ENCODE data around the gene SLC7A5.
"Not testable (repeated sequence)": the region's sequence is repeated elsewhere in the genome, so short reads cannot be mapped to it uniquely, and the experiment has no call there.

Gene SLC7A5

DNA sequence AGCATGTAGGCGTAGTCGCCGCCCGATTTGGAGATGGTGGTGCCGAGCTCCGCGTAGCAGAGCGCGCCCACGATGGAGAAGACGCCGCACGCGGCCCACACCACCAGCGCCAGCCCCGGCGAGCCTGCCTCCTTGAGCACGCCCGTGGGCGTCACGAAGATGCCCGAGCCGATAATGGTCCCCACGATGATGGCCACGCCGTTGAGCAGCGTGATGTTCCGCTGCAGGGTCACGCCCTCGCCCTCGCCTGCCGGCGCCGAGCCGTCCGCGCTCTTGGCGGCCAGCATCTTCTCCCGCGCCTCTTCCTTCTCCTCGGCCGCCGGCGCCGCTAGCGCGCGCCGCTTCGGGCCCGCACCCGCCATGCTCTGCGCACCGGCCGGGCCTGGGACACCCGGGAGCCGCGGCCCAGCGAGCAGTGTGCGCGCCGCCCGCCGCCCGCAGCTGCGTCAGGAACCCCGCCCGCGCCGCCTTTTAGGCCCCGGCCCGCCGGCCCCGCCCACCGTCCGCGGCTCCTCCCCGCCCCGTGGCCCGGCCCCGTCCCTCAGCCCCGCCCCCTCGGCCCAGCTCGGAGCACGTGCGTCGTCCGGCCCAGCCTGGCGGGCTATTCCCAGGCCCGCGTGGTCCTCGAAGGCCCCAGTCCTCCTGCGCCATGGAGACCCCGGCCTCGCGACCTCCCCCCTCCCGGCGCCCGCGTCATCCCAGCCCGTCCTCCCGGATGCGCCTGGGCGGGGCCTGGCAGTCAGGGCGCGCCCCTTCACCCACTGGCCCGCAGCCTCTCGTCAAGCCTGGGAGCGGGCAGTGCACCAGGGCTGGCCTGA is at the start of gene SLC7A5:
SLC7A5 (minus strand) TSS at position 447 of the 818 bp plus-strand sequence; CDS start at position 362, 85 bp downstream.
- DNase-seq (ENCODE audit: low read depth): not testable (repeated sequence)

DNA sequence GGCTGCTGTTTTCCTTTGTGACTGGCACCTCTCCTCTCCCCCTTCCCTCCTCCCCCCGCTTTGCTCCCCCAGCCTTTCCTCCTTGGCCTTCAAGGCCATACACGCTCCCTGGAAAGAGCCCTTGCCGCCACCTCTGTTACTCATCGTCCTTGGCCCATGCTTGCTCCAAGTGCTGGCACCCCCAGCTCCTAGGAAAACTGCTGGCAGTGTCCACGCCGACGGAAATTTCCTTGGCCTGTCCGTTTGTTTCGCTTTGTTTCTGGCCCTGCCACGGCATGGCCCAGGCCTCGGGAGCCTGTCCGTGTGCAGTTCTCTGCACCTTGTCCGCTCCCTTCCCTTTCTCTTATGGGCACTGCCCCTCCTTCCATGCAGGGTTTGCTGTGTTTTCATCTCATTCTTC is 49.0 kb upstream of the SLC7A5 start:
- DNase-seq (ENCODE audit: low read depth): no peak

DNA sequence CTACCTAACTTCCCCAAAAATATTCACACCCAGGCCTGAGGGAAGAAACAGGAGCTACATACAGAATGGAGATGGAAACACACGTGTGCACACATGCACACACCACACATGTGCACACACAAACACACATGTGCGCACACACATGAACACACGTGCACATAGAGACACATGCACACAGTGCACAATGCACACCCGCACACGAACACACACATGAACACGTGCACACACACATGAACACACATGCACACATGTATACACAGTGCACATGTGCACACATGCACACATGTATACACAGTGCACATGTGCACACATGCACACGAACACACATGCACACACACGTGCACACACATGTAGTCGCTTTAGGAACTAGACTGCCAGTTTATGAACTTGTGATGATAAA is 48.2 kb upstream of the SLC7A5 start:
- no peak for DNase-seq (ENCODE audit: low read depth)

DNA sequence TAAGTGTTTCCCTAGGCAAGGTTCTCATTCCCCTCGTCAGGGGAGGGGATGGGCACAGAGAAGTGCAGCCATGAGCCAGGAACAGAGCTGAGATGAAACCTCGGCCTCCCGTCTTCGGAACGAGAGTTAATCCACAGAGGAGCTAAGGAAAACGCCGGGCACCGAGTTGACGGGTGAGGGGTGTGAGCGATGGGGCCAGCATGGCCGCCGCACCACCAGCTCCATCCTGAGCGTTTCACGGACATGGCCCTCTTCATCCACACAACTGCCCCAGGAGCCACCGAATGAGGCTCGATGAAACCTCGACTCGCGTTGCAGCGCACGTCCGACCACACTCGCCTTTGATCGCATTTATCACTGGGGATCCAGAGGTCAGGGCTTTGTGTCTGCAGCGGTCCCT is 45.5 kb upstream of the SLC7A5 start:
- no peak for DNase-seq (ENCODE audit: low read depth)

DNA sequence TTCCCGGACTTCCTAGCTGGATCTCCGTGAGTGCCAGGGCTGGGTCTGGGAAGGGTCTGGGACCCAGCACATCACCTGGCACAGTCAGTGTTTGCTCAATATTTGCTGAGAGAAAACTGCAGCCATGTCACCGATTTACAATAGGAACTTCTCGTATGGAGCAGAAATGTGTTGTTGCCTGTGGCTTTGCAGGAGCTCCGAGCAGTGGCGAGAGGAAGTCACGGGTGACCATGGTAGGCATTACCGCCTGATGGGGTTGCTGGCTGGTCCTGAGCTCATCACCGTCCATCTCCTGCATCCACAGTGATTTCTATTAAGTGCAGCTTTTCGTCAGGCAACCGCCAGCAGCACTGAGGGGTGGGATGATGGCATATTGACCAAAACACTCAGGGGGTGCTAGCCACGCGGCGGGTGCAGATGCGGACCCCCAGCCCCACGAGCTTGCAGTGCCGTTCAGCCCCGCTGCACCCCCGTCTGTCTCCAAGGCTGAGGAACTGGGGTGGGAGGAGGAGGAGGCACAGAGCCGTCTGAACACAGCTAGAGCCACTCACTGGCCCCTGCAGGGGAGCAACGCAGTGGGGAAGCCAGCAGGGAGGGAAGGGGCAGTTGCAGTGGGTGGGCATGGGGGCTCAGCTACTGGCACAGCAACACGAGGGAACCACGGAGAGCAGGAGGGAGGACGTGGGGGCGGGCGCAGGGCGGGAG is 44.9 kb upstream of the SLC7A5 start:
- not testable (repeated sequence) for DNase-seq (ENCODE audit: low read depth)

DNA sequence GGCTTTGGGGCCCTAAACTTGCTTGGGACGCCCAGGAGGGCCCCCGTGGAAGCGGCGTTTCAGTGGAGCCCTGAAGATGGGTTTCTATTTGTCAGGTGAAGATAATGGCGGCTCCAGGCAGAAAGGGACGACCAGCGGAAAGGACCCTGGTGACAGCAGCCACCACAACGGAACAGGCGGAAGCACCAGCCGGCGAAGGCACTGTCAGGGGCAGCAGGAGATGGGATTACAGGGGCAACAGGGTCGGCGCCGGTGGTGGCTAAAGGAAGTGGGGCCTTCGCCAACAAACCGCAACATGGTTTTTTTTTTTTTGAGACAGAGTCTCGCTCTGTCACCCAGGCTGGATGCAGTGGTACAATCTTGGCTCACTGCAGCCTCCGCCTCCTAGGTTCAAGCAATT is 43.4 kb upstream of the SLC7A5 start:
- DNase-seq (ENCODE audit: low read depth): not testable (repeated sequence)

DNA sequence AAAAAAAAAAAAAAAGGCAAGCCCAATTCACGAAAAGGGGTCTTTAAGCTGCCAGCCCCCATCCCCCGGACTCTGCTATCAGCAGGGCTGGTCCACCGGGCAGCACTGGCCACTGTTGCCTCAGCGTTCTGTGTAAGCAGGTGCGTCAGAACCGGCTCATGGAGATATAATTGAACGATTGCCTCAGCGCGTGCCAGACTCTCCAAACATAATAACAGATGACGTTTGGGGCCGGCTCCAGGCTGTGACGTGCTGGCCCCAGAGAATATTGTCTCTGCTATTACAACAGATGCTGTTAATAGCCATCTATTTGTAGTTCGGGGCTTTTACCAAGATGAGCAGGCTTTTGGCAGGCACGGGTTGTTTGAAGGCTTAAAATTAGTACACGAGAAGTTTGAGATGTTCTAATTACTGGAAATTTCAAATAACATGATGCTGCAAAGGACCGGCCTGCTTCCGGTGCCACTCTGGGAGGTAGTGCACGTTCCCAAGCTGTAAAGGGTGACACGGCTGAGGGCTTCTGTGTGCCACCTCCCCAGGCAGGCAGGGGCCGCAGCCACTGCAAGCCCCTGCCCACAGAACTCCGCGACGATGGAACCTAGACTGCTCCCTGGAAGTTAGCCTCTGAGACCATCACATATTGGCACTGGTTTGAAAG is 41.9 kb upstream of the SLC7A5 start:
- DNase-seq (ENCODE audit: low read depth): not testable (repeated sequence)

DNA sequence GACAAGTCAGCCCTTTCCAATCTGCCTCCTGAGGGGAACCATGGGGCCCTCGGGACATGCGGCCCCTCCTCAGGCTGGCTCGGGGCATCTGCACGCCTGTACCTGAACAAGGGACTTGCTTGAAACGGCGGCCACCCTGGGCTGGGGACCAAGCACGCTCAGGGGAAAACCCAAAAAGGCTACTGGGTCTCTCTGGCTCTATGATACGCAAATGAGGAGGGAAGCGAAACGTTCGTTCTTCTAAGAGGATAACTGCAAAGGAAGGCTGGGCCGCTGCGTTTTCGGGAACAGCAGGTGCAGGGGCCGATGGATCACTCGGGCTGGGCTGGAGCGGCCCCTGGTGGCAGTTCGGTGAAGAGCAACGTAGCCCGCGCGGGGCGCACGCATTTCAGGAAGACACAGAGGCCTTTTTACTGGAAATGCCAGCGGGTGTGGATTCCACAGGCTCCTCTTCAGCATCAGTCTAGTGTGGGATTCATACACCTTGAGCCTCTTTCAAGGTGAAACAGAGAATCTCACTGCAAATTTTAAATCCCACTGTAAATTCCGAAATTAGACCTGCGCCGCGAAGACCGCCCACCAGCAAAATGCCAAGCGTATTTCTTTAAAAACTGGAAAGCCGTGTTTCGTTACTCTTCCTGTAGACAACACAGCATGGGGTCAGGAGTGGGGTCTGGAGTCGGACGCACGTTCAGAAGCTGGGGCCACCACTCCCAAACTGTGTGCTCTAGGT is 40.1 kb upstream of the SLC7A5 start:
- DNase-seq (ENCODE audit: low read depth): not testable (repeated sequence)

DNA sequence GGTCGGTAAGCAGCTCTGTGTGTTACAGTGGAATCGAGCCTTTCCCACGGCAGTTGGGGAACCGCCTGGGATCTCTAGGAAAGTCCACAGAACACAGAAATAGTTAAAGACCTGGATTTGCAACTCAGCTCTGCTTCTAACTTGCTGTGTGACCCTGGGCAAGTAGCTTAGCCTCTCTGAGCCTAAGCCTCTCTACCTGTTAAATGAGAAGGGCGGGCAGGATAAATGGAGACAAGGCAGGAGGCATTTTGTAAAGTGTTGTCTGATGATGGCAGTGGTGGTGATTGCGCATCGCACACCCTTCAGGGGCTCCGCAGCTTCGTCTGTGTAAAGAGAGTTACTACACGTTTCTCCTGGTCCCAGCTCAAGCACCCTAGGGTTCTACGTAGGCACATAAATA is 38.8 kb upstream of the SLC7A5 start:
- not testable (repeated sequence) for DNase-seq (ENCODE audit: low read depth)

DNA sequence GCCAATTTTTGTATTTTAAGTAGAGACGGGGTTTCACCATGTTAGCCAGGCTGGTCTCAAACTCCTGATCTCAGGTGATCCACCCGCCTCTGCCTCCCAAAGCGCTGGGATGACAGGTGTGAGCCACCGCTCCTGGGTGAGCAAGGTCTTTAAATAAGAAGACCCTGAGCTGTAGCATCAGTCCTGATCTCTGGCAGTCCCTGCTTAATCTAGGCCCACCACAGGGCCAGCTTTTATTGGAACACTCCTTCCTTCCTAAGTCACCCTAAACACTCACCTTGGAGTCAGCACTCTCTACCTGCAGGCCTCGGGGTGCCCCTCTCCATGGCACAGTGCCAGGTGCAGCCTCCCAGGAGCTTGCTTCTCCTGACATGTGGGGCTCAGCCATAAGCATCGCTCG is 36.2 kb upstream of the SLC7A5 start:
- DNase-seq (ENCODE audit: low read depth): not testable (repeated sequence)

DNA sequence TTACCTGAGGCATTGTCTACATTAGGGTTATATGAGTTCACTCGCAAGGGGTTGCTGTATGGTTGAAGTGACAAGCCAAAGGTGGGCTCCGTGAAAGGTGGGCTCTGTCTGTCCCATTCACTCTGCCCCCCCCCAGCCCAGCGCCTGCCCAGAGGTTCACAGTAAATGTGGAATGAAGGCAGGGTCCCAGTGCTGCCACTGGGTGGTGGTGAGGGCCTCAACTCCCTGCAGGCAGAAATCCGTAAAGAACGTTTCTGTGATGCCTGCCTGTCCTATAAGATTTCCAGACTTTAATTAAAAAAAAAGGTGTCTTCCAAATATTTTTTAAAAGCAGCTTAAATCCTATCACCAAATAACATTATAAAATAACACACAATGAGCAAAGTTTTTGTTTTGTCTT is 35.7 kb upstream of the SLC7A5 start:
- not testable (repeated sequence) for DNase-seq (ENCODE audit: low read depth)

DNA sequence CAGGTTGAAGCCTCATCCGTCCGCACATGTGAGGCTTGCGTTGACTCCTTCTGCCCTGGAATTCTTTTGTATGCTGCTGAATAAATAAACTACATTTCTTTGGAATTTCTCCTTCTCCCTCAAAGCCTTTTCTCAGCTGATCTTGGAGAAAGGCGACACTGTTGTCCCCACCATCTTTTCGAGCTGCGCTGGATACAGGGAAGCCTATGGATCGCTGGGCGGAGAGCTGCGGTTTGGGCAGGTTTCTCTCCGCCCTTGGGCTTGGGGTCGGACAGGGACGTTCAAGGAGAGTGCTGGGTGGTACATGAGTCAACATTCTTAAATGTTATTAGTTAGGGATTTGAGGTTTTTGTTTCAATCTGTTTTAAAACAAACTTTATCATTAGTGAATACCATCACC is 31.2 kb upstream of the SLC7A5 start:
- not testable (repeated sequence) for DNase-seq (ENCODE audit: low read depth)

DNA sequence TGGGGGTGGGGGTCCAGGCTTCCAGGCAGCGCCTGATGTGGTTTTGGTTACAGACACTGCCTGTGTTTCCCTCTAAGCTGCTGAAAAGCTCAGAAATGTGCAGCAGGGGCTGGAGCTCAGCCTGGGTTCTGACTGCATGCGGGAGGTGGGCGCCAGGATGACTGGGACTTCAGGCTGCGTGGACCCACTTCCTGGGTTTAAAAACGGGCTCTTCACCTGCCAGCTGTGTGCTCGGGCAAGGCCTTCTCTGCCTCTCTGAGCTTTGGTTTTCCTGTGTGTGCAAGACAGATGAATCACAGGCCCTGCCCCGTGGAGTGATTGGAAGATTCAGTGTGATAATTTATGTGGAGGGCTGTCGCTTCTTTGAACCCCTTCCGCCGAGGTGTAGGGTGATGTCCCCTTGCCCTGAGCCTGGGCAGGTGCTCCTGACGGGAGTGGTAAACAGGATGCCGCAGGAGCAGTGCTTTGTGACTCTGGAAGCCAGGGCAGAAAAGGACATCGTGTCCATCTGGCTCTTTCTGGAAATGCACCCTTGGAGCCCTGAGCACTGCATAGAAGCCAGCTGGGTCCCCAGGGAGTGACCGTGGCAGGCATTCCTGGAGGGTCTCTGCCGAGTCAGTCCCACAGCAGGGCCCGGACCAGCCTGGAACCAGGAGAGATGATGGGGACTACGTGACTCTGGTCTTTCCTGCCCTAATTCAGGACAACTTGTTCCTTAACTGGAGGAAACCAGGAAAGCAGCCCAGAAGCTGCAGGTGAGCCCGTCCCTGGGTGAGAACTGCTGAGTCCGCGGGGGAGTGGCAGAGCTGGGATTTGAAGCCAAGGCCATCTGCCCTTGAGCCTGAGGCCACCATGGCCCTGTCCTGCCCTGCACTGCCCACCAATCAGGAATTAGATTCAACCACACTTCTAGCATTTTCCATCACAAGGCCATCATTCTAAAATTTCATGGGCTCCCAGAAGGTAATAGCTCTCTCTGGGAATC is 28.5 kb upstream of the SLC7A5 start:
- no peak for DNase-seq (ENCODE audit: low read depth)

DNA sequence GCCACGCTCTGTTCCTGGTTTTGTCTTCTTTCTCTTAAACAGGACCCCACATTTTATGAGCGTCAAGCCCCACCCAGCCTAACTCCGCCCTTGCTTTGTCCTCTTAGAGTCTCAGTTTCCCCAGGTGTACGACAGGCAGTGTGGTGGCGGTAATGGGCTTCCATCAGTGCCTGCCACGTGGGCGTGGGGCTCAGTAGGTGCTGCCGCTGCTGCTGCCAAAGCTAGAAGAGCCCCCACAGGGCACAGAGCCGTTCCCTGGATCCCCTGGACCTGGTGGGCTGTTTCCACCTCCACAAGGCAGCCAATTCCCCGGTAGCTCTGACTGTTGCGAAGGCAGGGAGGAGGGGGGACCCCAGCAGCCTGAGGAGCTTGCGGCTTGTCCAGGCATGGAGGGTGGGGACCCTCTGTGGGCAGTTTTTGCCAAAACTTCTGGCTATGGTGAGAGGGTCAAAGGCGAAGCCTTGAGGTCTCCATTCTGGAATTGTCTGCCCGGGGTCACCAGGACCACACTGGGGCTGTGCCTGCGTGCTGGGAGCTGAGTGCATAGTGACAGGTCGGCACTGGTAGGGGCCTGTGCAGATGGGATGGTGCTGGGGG is 27.7 kb upstream of the SLC7A5 start:
- DNase-seq (ENCODE audit: low read depth): not testable (repeated sequence)

DNA sequence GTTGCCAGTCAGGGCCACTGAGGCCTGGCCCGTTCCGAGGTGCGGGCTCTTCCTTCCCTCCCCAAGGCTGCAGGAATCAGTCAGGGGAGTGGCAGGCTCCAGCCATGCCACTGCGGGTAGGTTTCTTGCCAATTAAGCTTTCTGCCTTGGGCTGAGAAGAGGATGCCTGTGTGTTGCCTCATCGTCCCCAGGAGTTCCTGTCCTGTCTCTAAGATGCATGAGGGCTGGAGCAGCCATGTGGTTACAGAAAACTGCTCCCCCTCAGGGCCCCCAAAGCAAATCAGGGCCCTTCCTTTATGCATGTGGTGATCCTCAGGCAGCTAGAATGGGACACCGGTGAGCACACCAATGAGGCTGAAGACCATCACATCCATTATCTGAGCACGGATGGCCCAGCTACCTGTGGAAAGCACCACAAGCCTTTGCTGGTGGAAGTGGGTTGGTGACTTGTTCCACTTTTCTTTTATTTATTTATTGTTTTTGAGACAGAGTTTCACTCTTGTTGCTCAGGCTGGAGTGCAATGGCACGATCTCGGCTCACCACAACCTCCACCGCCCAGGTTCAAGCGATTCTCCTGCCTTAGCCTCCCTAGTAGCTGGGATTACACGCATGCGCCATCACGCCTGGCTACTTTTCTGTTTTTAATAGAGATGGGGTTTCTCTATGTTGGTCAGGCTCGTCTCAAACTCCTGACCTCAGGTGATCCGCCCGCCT is 27.0 kb upstream of the SLC7A5 start:
- not testable (repeated sequence) for DNase-seq (ENCODE audit: low read depth)

DNA sequence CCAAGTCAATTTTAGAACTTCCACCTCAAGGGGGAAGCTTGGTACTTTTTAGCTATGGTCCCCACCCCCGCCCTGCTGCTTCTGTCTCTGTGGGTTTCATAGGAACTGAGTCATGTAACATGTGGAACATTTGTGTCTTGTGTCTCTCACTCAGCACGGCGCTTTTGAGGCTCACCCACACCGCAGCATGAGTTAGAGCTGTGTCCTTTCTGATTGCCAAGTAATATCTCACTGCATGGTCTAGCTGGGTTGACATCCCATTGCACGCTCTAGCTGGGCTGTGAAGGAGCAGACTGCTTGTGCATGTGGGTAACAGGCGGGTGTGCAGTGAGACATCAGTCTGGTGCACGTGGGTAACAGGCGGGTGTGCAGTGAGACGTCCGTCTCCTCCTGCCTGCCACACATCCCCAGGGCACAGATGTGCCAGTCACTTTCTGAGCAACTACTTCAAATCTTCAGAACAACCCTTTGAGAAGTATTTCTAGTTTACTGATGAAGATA is 26.4 kb upstream of the SLC7A5 start:
- DNase-seq (ENCODE audit: low read depth): no peak

DNA sequence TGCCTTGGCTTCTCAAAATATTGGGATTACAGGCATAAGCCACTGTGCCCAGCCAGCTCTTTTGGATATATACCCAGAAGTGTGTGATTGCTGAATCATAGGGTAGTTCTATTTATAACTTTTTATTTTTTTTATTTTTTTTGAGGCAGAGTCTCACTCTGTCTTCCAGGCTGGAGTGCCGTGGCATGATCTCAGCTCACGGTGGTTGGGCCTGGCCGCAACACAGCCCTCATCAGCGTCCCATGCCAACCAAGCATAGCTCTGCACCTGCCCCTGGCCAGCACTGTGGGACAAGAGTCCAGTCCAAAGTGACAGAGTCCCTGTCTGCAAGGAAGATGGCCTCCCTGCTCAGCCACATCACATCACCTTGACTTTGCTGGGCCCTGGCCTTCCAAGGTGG is 24.7 kb upstream of the SLC7A5 start:
- DNase-seq (ENCODE audit: low read depth): not testable (repeated sequence)

DNA sequence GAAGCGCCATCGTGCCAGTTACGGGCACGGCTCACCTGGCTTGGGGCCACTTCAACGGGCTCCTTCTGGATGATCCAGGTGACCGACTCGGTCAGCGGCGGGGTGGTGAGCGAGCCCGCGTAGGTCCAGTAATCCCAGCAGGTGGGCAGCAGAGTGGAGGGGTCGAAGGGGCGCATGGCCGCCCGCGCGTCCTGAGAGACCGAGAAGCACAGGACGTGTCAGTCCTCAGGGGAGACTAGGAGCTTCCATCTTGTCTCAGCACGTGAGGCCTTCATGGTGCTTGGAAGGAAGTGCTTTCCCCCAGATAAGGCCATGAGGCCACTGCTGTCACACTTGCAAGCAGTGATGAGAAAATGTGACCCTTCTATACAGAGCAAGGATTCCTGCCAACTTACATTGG is 22.5 kb upstream of the SLC7A5 start:
- DNase-seq (ENCODE audit: low read depth): no peak

DNA sequence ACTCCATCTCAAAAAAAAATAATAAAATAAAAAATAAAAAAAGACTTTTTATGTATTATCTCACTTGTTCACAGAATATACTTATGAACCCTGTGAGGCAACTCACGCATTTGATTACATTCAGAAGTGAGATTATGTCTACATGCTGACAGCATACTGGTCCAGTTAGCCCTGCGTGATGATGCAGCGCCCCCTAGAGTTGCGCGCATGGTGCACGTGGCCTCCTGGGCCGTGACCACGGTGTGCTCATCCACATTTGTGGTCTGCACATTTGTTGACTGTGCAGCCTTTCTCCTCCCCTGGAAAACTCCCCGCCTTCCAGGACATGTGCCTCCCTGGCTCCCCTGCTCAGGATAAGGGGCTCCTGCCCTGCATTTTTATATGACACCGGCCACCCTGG is 20.5 kb upstream of the SLC7A5 start:
- not testable (repeated sequence) for DNase-seq (ENCODE audit: low read depth)

DNA sequence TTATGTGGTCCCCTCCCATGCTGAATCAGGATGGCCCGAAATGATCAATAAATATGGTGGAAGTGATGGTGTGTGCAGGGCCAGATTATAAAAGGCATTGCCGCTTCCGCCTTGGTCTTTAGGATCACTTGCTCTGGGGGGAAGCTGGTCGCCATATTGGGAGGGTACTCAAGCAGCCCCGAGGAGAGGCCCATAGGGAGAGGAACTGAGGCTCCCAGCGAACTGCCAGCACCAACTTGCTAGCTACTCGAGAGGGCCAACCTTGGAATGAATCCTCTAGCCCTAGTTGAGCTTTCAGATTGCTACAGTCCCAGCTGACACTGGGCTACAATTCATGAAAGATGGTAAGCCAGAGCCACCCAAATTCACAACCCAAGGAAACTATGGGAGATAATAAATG is 19.0 kb upstream of the SLC7A5 start:
- not testable (repeated sequence) for DNase-seq (ENCODE audit: low read depth)

Data from HS-5 (cell line).